Motor neuron (in vitro differentiated cells): Measurements from ENCODE around the gene MAPK9. TPM values are rescaled to one million over a fixed set of nuclear protein-coding genes. Genes with fewer than 3 reads are reported as not detected.

Experiments
- ATAC-seq, 8 experiments: fragments of 200-7000 bp; cut with Tn5 transposase; replicated peaks in 6 of 8; 2 replicates each; pipeline ENCODE4 v1.8.0; 2021; ENCODE audit warnings: mild to moderate bottlenecking in 8 of 8, moderate library complexity in 8 of 8
- H3K27ac ChIP-seq, 2 donors: fragments of 250-450 bp; sonication (Bioruptor Pico); 2 replicates each; pipeline ENCODE4 v1.9.0; 2021; ENCODE audit warnings: antibody characterized with exemption in 2 of 2, mild to moderate bottlenecking in 2 of 2, moderate library complexity in 1 of 2
- H3K4me1 ChIP-seq, 2 donors: fragments of 250-450 bp; sonication (Bioruptor Pico); replicated peaks in 1 of 2; 2 replicates each; pipeline ENCODE4 v1.6.1; 2021; ENCODE audit warnings: antibody characterized with exemption in 2 of 2, mild to moderate bottlenecking in 2 of 2, moderate library complexity in 1 of 2
- H3K4me3 ChIP-seq, 5 donors: fragments of 250-450 bp; sonication (Bioruptor Pico); 2 replicates each; pipeline ENCODE4 v1.9.0; 2021; ENCODE audit warnings: antibody characterized with exemption in 5 of 5, mild to moderate bottlenecking in 5 of 5, moderate library complexity in 4 of 5
- WGBS, 10 experiments: fragments of 450-650 bp; shearing (Covaris generic); methylation state at CpG; one replicate each; pipeline ENCODE4 v1.0.0; 2022; 5-methylcytosine and 5-hydroxymethylcytosine counted together
- in situ Hi-C, 9 experiments: fragments of 400-800 bp; cut with MboI; loops; one replicate each; pipeline ENCODE4 v1.15.0; 2021; ENCODE audit warnings: low sequenced_read_pairs in 9 of 9, low pct_unique_long_range_greater_than_20kb in 2 of 9; ENCODE audit not compliant: unreplicated experiment in 9 of 9
- total RNA-seq, 8 experiments: library from RNA; unstranded; fragments of 300-600 nt; gene quantifications; 2 replicates each; pipeline versions ENCODE4 v1.2.3 to v1.2.4, GENCODE V29; 2022

Gene MAPK9
- total RNA-seq, 8 experiments from 2014 or later: 11.3 to 31.3 (median 23.6) TPM

GRCh38 chr5:180332051-180332517, 40.2 kb upstream of the MAPK9 start:
- Histone ChIP-seq H3K27ac (no peak overlapping the region), H3K4me3 (no peak overlapping the region), H3K4me1 (peaks cover 1 to 2% of the 10 kb centered on the region in 2 donors)
- WGBS, 10 experiments: 80% methylated on average over 1 of the region's 13 CpGs; no CpG with 5 or more reads in 9 of the 10 experiments
- ATAC-seq: peak in 1 of 8 experiments; percentile 36
- in situ Hi-C loops: no loop called here

GRCh38 chr5:180331647-180331950, 39.7 kb upstream of the MAPK9 start:
- WGBS, 10 experiments: 5 to 80% (median 40%) methylated on average over 1 to 6 of the region's 7 CpGs; no CpG with 5 or more reads in 1 of the 10 experiments
- Histone ChIP-seq H3K4me1 (peaks cover 3 to 6% of the 10 kb centered on the region in 2 donors), H3K4me3 (no peak overlapping the region), H3K27ac (no peak overlapping the region)
- in situ Hi-C loops: no loop called here
- ATAC-seq: peak in 1 of 8 experiments; percentile 0

GRCh38 chr5:180330810-180331646, 39.1 kb upstream of the MAPK9 start:
- in situ Hi-C loops: no loop called here

GRCh38 chr5:180330270-180330648, 38.4 kb upstream of the MAPK9 start:
- Histone ChIP-seq H3K27ac (no peak overlapping the region), H3K4me1 (peaks cover 3 to 8% of the 10 kb centered on the region in 2 donors), H3K4me3 (no peak overlapping the region)
- no peak for ATAC-seq
- in situ Hi-C loops: no loop called here
- WGBS, 10 experiments: 0 to 100% (median 90%) methylated on average over 1 to 3 of the region's 5 CpGs; no CpG with 5 or more reads in 5 of the 10 experiments

More at GRCh38 chr5:180330810-180331646, 39.1 kb upstream of the MAPK9 start:
- WGBS, 10 experiments: 0 to 93% (median 70%) methylated on average over 1 to 16 of the region's 16 CpGs; no CpG with 5 or more reads in 3 of the 10 experiments
- Histone ChIP-seq H3K4me1 (peaks cover 3 to 8% of the 10 kb centered on the region in 2 donors), H3K27ac (no peak overlapping the region), H3K4me3 (no peak overlapping the region)
- peak in 5 of 8 experiments; percentile 6 to 64 (median 40) for ATAC-seq

- in situ Hi-C loops: no loop called here
- no peak for ATAC-seq
- WGBS, 10 experiments: 67 to 100% (median 97%) methylated on average over 1 to 4 of the region's 8 CpGs; no CpG with 5 or more reads in 4 of the 10 experiments
- Histone ChIP-seq H3K4me1 (peaks cover 5 to 8% of the 10 kb centered on the region in 2 donors), H3K4me3 (no peak overlapping the region), H3K27ac (no peak overlapping the region)
These were observed 37.9 kb upstream of the MAPK9 start for GRCh38 chr5:180329606-180330269.

GRCh38 chr5:180329138-180329435, 37.2 kb upstream of the MAPK9 start:
- 83 to 100% (median 93%) methylated on average over 2 to 6 of the region's 7 CpGs; no CpG with 5 or more reads in 2 of the 10 experiments for WGBS, 10 experiments
- H3K27ac ChIP-seq: no peak overlapping the region
- in situ Hi-C loops: no loop called here
- no peak overlapping the region for H3K4me3 ChIP-seq
- ATAC-seq: no peak
- peaks cover 11 to 13% of the 10 kb centered on the region in 2 donors for H3K4me1 ChIP-seq

GRCh38 chr5:180328296-180329137, 36.6 kb upstream of the MAPK9 start:
- H3K4me3 ChIP-seq: no peak overlapping the region
- no peak overlapping the region for H3K27ac ChIP-seq
- 0 to 100% (median 78%) methylated on average over 2 to 22 of the region's 31 CpGs; no CpG with 5 or more reads in 2 of the 10 experiments for WGBS, 10 experiments
- ATAC-seq: peak in 6 of 8 experiments; percentile 3 to 65 (median 31)
- H3K4me1 ChIP-seq: peaks cover 17 to 19% of the 10 kb centered on the region in 2 donors
- in situ Hi-C loops: no loop called here

- peak in 3 of 8 experiments; percentile 17 to 50 (median 19) for ATAC-seq
- in situ Hi-C loops: no loop called here
- Histone ChIP-seq H3K4me1 (peaks cover 22 to 29% of the 10 kb centered on the region in 2 donors), H3K27ac (no peak overlapping the region), H3K4me3 (no peak overlapping the region)
- WGBS, 10 experiments: 77 to 100% (median 100%) methylated on average over 1 to 6 of the region's 10 CpGs; no CpG with 5 or more reads in 4 of the 10 experiments
These were observed 35.2 kb upstream of the MAPK9 start for GRCh38 chr5:180326989-180327565.

GRCh38 chr5:180324601-180324950, 32.7 kb upstream of the MAPK9 start:
- H3K4me3 ChIP-seq: no peak overlapping the region
- no peak overlapping the region for H3K27ac ChIP-seq
- 80 to 100% (median 88%) methylated on average over 1 to 4 of the region's 8 CpGs; no CpG with 5 or more reads in 4 of the 10 experiments for WGBS, 10 experiments
- peaks cover 22 to 29% of the 10 kb centered on the region in 2 donors for H3K4me1 ChIP-seq
- in situ Hi-C loops: loop anchor here in 1 of 9 experiments (25.0 kb wide), 1 partner anchor 138 kb away; no protein-coding TSS in a partner anchor
- peak in 4 of 8 experiments; percentile 2 to 40 (median 24) for ATAC-seq

GRCh38 chr5:180323941-180324600, 32.2 kb upstream of the MAPK9 start:
- peak overlapping the region in 1 of 2 donors; percentile 19 for H3K27ac ChIP-seq
- in situ Hi-C loops: loop anchor here in 1 of 9 experiments (25.0 kb wide), 1 partner anchor 138 kb away; no protein-coding TSS in a partner anchor
- peak; percentile 16 to 83 (median 43) for ATAC-seq
- H3K4me3 ChIP-seq: no peak overlapping the region
- peaks cover 22 to 29% of the 10 kb centered on the region in 2 donors for H3K4me1 ChIP-seq
- WGBS, 10 experiments: 0 to 80% (median 32%) methylated on average over 1 to 8 of the region's 11 CpGs; no CpG with 5 or more reads in 1 of the 10 experiments

- ATAC-seq: peak in 5 of 8 experiments; percentile 76 to 91 (median 86)
- Histone ChIP-seq H3K4me1 (peaks cover 22 to 29% of the 10 kb centered on the region in 2 donors), H3K4me3 (no peak overlapping the region), H3K27ac (no peak overlapping the region)
- WGBS, 10 experiments: 13 to 100% (median 65%) methylated on average over 2 to 14 of the region's 14 CpGs; no CpG with 5 or more reads in 2 of the 10 experiments
- in situ Hi-C loops: loop anchor here in 1 of 9 experiments (25.0 kb wide), 1 partner anchor 139 kb away; no protein-coding TSS in a partner anchor
These were observed 31.3 kb upstream of the MAPK9 start for GRCh38 chr5:180323160-180323559.
